Testis (tissue), 2 donors: Measurements from ENCODE around the gene FCER1G.

ENCODE experiments used
- POLR2A ChIP-seq: fragments of 450-650 bp; IDR thresholded peaks from one replicate; pipeline ENCODE4 v1.6.1; 2017; ENCODE audit warnings: antibody characterized with exemption, mild to moderate bottlenecking, moderate library complexity
- TF ChIP-seq, protein P1 (sequence below), 3 experiments: fragments of 450-650 bp in 2 of 3; fragments of 200-600 bp in 1 of 3; sonication (generic) in 1 of 3; IDR thresholded peaks; one replicate each; pipeline ENCODE4 v1.5.1; 2016 to 2019; ENCODE audit warnings: antibody characterized with exemption in 3 of 3, mild to moderate bottlenecking in 2 of 3, moderate library complexity in 1 of 3

GRCh38 chr1:161176468-161177111, 38.5 kb upstream of the FCER1G start:
- TF ChIP-seq, protein P1, sequence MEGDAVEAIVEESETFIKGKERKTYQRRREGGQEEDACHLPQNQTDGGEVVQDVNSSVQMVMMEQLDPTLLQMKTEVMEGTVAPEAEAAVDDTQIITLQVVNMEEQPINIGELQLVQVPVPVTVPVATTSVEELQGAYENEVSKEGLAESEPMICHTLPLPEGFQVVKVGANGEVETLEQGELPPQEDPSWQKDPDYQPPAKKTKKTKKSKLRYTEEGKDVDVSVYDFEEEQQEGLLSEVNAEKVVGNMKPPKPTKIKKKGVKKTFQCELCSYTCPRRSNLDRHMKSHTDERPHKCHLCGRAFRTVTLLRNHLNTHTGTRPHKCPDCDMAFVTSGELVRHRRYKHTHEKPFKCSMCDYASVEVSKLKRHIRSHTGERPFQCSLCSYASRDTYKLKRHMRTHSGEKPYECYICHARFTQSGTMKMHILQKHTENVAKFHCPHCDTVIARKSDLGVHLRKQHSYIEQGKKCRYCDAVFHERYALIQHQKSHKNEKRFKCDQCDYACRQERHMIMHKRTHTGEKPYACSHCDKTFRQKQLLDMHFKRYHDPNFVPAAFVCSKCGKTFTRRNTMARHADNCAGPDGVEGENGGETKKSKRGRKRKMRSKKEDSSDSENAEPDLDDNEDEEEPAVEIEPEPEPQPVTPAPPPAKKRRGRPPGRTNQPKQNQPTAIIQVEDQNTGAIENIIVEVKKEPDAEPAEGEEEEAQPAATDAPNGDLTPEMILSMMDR (IDR thresholded peaks at IDR 0.05), result no peak
- TF ChIP-seq POLR2A, result no peak
